Hepatocyte (in vitro differentiated cells): ENCODE data around the gene SNX9. TPM values are rescaled to one million over a fixed set of nuclear protein-coding genes. Genes with fewer than 3 reads are reported as not detected.

Source experiments
- DNase-seq: peaks from one replicate; pipeline ENCODE4 v3.0.0-alpha.2; 2016; ENCODE audit warnings: low spot score
- H2AFZ ChIP-seq: fragments of 200-600 bp; sonication (generic); 2 replicates; pipeline ENCODE4 v1.6.0; 2016; ENCODE audit warnings: antibody characterized with exemption, mild to moderate bottlenecking
- H3K27ac ChIP-seq: fragments of 200-600 bp; sonication (generic); 2 replicates; pipeline ENCODE4 v1.5.1; 2016; ENCODE audit warnings: mild to moderate bottlenecking
- H3K27me3 ChIP-seq: fragments of 200-600 bp; sonication (generic); 2 replicates; pipeline ENCODE4 v1.6.1; 2016
- H3K36me3 ChIP-seq: fragments of 200-600 bp; sonication (generic); replicated peaks from 2 replicates; pipeline ENCODE4 v1.5.1; 2016; ENCODE audit warnings: low read depth; ENCODE audit not compliant: insufficient read depth
- H3K4me1 ChIP-seq: fragments of 200-600 bp; sonication (generic); 2 replicates; pipeline ENCODE4 v1.5.1; 2016; ENCODE audit warnings: mild to moderate bottlenecking, moderate library complexity; ENCODE audit not compliant: insufficient read depth
- H3K4me2 ChIP-seq: fragments of 200-600 bp; sonication (generic); 2 replicates; pipeline ENCODE4 v1.6.0; 2016
- H3K4me3 ChIP-seq: fragments of 200-600 bp; sonication (generic); 2 replicates; pipeline ENCODE4 v1.5.1; 2016; ENCODE audit warnings: mild to moderate bottlenecking
- H3K79me2 ChIP-seq: fragments of 200-600 bp; sonication (generic); 2 replicates; pipeline ENCODE4 v1.6.0; 2017; ENCODE audit warnings: mild to moderate bottlenecking
- H3K9me2 ChIP-seq: fragments of 200-600 bp; sonication (generic); replicated peaks from 2 replicates; pipeline ENCODE4 v1.6.0; 2017; ENCODE audit warnings: mild to moderate bottlenecking; ENCODE audit not compliant: insufficient read depth
- H3K9me3 ChIP-seq: fragments of 200-600 bp; sonication (generic); 2 replicates; pipeline ENCODE4 v1.5.1; 2016; ENCODE audit warnings: low read depth, mild to moderate bottlenecking
- H4K20me1 ChIP-seq: fragments of 200-600 bp; sonication (generic); 2 replicates; pipeline ENCODE4 v1.6.0; 2016; ENCODE audit warnings: mild to moderate bottlenecking; ENCODE audit not compliant: insufficient read depth, poor library complexity, severe bottlenecking
- EZH2 ChIP-seq: fragments of 200-600 bp; sonication (generic); IDR thresholded peaks from 2 replicates; pipeline ENCODE4 v1.6.1; 2016; ENCODE audit warnings: antibody characterized with exemption, mild to moderate bottlenecking, borderline replicate concordance
- EZH2phosphoT487 ChIP-seq: fragments of 200-600 bp; sonication (generic); IDR thresholded peaks from one replicate; pipeline ENCODE4 v1.6.1; 2018; ENCODE audit warnings: antibody characterized with exemption, mild to moderate bottlenecking, low read depth, moderate library complexity; ENCODE audit not compliant: unreplicated experiment, severe bottlenecking
- WGBS: methylation state at CpG from one replicate; pipeline ENCODE4 v1.1.6; 2016; ENCODE audit warnings: low lambda C conversion rate; ENCODE audit errors: missing lambda C conversion rate; 5-methylcytosine and 5-hydroxymethylcytosine counted together
- polyA plus RNA-seq: library from polyadenylated mRNA; unstranded; fragments of >200 nt; fragmentation: Nextera tagmentation; extraction: Ambion mirVana; gene quantifications from 2 replicates; pipeline ENCODE4 v1.2.1, GENCODE V29; 2016
- total RNA-seq: library from RNA; depleted of rRNA; stranded (reverse); fragments of >200 nt; gene quantifications from 2 replicates; pipeline ENCODE4 v1.2.3, GENCODE V29; 2014
- TF ChIP-seq, protein P1 (sequence below): fragments of 200-600 bp; sonication (generic); IDR thresholded peaks from 2 replicates; pipeline ENCODE4 v1.5.1; 2016; ENCODE audit warnings: antibody characterized with exemption, mild to moderate bottlenecking; ENCODE audit not compliant: poor library complexity

The SNX9 gene
- total and polyA plus RNA-seq, 2 experiments from 2014 or later: 34.1 to 34.7 TPM

DNA sequence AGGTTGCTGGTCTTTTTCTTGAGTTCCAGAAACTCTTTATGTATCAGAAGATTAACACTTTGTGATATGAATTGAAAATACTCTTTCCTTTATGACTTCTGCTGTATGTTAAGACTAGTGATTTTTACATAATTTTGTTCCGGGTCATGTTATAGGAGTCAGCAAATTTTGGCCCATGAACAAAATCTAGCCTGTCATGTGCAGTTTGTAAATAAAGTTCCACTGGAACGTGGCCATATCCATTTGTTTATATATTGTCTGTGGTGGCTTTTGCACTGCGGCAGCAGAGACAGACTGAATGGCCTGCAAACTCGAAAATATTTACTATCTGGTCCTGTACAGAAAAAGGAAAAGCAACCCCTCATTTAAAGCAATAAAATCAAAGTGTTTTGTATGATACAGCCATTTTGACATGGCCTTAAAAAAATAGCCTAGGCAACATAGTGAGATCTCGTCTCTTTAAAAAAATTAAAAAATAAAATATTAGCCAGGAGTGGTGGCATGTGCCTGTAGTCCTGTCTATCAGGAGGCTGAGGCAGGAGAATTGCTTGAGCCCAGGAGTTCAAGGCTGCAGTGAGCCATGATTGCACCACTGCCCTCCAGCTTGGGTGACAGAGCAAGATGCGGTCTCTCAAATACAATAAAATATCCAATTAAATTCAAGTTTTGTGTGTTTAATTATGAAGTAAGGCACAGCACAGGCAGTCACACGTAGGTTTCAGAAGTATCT is 36.9 kb downstream of the SNX9 start:
- TF ChIP-seq EZH2phosphoT487: no peak
- TF ChIP-seq EZH2: no peak
- TF ChIP-seq, protein P1, sequence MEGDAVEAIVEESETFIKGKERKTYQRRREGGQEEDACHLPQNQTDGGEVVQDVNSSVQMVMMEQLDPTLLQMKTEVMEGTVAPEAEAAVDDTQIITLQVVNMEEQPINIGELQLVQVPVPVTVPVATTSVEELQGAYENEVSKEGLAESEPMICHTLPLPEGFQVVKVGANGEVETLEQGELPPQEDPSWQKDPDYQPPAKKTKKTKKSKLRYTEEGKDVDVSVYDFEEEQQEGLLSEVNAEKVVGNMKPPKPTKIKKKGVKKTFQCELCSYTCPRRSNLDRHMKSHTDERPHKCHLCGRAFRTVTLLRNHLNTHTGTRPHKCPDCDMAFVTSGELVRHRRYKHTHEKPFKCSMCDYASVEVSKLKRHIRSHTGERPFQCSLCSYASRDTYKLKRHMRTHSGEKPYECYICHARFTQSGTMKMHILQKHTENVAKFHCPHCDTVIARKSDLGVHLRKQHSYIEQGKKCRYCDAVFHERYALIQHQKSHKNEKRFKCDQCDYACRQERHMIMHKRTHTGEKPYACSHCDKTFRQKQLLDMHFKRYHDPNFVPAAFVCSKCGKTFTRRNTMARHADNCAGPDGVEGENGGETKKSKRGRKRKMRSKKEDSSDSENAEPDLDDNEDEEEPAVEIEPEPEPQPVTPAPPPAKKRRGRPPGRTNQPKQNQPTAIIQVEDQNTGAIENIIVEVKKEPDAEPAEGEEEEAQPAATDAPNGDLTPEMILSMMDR: no peak
- no peak for DNase-seq
- Histone ChIP-seq H3K4me1 (peaks cover 19% of the 10 kb centered on the region), H3K36me3 (no peaks in the 10 kb centered on the region), H2AFZ (no peak overlapping the region), H3K4me3 (no peak overlapping the region), H3K9me2 (no peaks in the 10 kb centered on the region), H3K27me3 (no peaks in the 10 kb centered on the region), H3K27ac (no peak overlapping the region), H3K4me2 (peak overlapping the region; percentile 15), H3K9me3 (no peaks in the 10 kb centered on the region), H3K79me2 (peaks cover 98% of the 10 kb centered on the region), H4K20me1 (peaks cover 70% of the 10 kb centered on the region)
- 64% methylated on average over 7 of the region's 7 CpGs for WGBS

DNA sequence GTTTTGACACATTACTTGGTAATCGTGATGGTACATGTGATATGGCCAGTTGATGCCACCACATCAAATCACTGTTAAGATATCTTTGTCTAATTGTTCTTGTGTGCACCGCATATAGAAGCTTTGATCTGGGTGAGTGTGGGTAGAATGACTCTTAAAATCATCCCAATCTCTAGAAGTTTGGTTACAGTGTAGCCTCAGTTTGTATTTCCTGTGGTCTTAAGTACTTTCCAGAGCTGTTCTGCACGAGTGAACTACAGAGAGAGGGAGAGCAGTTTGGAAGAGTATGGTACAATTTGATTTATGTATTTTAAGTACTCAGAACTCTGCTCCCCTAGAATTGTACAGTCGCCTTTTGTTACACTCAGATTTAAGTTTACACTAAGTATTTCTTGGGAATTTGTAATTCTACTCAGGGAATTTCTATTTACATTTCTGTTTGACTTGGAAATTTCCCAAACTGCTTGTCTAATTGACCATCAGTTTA is 37.5 kb downstream of the SNX9 start:
- WGBS: 57% methylated on average over 4 of the region's 4 CpGs
- Histone ChIP-seq H3K4me2 (peak overlapping the region; percentile 15), H3K9me3 (no peaks in the 10 kb centered on the region), H3K36me3 (no peaks in the 10 kb centered on the region), H3K79me2 (peaks cover 98% of the 10 kb centered on the region), H2AFZ (no peak overlapping the region), H3K9me2 (no peaks in the 10 kb centered on the region), H3K4me3 (no peak overlapping the region), H3K4me1 (peaks cover 19% of the 10 kb centered on the region), H3K27ac (no peak overlapping the region), H4K20me1 (peaks cover 67% of the 10 kb centered on the region), H3K27me3 (no peaks in the 10 kb centered on the region)
- no peak for TF ChIP-seq EZH2phosphoT487
- TF ChIP-seq, protein P1: no peak
- no peak for TF ChIP-seq EZH2
- no peak for DNase-seq

DNA sequence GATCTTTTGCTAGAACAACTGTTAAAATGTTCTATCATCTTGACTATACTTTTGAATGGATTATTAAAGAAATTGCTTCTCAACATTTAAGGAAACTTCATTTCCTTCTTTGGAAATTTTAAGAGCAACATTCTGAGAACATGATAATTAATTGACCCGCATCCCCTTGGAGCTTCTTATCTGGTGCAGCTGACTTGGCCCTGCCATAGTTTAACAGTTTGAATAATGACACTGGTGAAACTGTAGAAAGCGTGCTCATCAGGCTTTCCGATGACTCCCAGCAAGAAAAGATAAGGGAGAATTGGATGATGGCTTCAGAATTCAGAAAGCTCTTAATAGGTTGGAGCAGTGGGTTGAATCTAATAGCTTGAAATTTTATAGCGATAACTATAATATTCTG is 38.1 kb downstream of the SNX9 start:
- Histone ChIP-seq H4K20me1 (peaks cover 71% of the 10 kb centered on the region), H3K4me3 (no peak overlapping the region), H3K27me3 (no peaks in the 10 kb centered on the region), H3K79me2 (peaks cover 98% of the 10 kb centered on the region), H3K9me2 (no peaks in the 10 kb centered on the region), H3K27ac (no peak overlapping the region), H3K4me2 (no peak overlapping the region), H3K36me3 (no peaks in the 10 kb centered on the region), H3K9me3 (no peaks in the 10 kb centered on the region), H3K4me1 (peaks cover 19% of the 10 kb centered on the region), H2AFZ (no peak overlapping the region)
- no peak for DNase-seq
- 80% methylated on average over 4 of the region's 4 CpGs for WGBS
- TF ChIP-seq EZH2 (no peak), EZH2phosphoT487 (no peak)
- TF ChIP-seq, protein P1: no peak
